ENCODE results near the gene NOP9. TPM values are rescaled to one million over a fixed set of nuclear protein-coding genes. Genes with fewer than 3 reads are reported as not detected.
A peak's percentile ranks its signal among the peaks of the same experiment; 100 is the strongest.

Gene NOP9
- total RNA-seq, 4 donors from 2014 or later, result 14.5 to 30.0 (median 22.4) TPM

GRCh38 chr14:24258119-24258518 lies 41.5 kb upstream of the NOP9 start:
- no peak for TF ChIP-seq POLR2A (IDR thresholded peaks at IDR 0.05)
- TF ChIP-seq CTCF (IDR thresholded peaks at IDR 0.05), result no peak
- Histone ChIP-seq H3K27ac (no peak overlapping the region), H3K4me1 (no peaks in the 10 kb centered on the region), H3K9me3 (no peaks in the 10 kb centered on the region), H3K27me3 (no peaks in the 10 kb centered on the region), H3K4me3 (no peak overlapping the region), H3K36me3 (peaks cover 0 to 10% (median 0%) of the 10 kb centered on the region in 3 donors)
- DNase-seq, result peak in 1 of 3 donors; percentile 33

GRCh38 chr14:24258548-24259265 lies 40.9 kb upstream of the NOP9 start:
- Histone ChIP-seq H3K9me3 (no peaks in the 10 kb centered on the region), H3K4me3 (no peak overlapping the region), H3K27me3 (no peaks in the 10 kb centered on the region), H3K27ac (no peak overlapping the region), H3K36me3 (peaks cover 0 to 10% (median 0%) of the 10 kb centered on the region in 3 donors), H3K4me1 (no peaks in the 10 kb centered on the region)
- no peak for DNase-seq
- TF ChIP-seq POLR2A (IDR thresholded peaks at IDR 0.05), result no peak
- no peak for TF ChIP-seq CTCF (IDR thresholded peaks at IDR 0.05)

- H3K4me3 ChIP-seq, result no peak overlapping the region
- no peak for DNase-seq
- H3K9me3 ChIP-seq, result no peaks in the 10 kb centered on the region
- no peaks in the 10 kb centered on the region for H3K27me3 ChIP-seq
- no peaks in the 10 kb centered on the region for H3K4me1 ChIP-seq
- H3K27ac ChIP-seq, result no peak overlapping the region
- peaks cover 0 to 10% (median 0%) of the 10 kb centered on the region in 3 donors for H3K36me3 ChIP-seq
- no peak for TF ChIP-seq CTCF (IDR thresholded peaks at IDR 0.05)
- TF ChIP-seq POLR2A (IDR thresholded peaks at IDR 0.05), result no peak
Observed at GRCh38 chr14:24259282-24260025, 40.2 kb upstream of the NOP9 start.

- no peak for TF ChIP-seq POLR2A (IDR thresholded peaks at IDR 0.05)
- TF ChIP-seq CTCF (IDR thresholded peaks at IDR 0.05), result no peak
- DNase-seq, result no peak
- peaks cover 0 to 7% (median 0%) of the 10 kb centered on the region in 3 donors for H3K36me3 ChIP-seq
Observed at GRCh38 chr14:24260026-24260779, 39.4 kb upstream of the NOP9 start.

GRCh38 chr14:24260780-24261157 lies 38.9 kb upstream of the NOP9 start:
- no peak for TF ChIP-seq CTCF (IDR thresholded peaks at IDR 0.05)
- no peak for TF ChIP-seq POLR2A (IDR thresholded peaks at IDR 0.05)
- no peak overlapping the region for H3K27ac ChIP-seq
- H3K27me3 ChIP-seq, result no peaks in the 10 kb centered on the region
- peaks cover 0 to 11% (median 0%) of the 10 kb centered on the region in 3 donors for H3K36me3 ChIP-seq
- H3K4me1 ChIP-seq, result no peaks in the 10 kb centered on the region
- no peaks in the 10 kb centered on the region for H3K9me3 ChIP-seq
- no peak for DNase-seq
- H3K4me3 ChIP-seq, result no peak overlapping the region

More at GRCh38 chr14:24260026-24260779, 39.4 kb upstream of the NOP9 start:
- Histone ChIP-seq H3K9me3 (no peaks in the 10 kb centered on the region), H3K27me3 (no peaks in the 10 kb centered on the region), H3K4me1 (no peaks in the 10 kb centered on the region), H3K27ac (no peak overlapping the region), H3K4me3 (no peak overlapping the region)
